Activated gamma-delta T cell (primary cell): ENCODE measurements around the gene SINHCAF.

Source experiments
- DNase-seq: peaks from one replicate; lab custom pipeline; 2025; lab: John Stamatoyannopoulos, UW

SINHCAF gene

DNA sequence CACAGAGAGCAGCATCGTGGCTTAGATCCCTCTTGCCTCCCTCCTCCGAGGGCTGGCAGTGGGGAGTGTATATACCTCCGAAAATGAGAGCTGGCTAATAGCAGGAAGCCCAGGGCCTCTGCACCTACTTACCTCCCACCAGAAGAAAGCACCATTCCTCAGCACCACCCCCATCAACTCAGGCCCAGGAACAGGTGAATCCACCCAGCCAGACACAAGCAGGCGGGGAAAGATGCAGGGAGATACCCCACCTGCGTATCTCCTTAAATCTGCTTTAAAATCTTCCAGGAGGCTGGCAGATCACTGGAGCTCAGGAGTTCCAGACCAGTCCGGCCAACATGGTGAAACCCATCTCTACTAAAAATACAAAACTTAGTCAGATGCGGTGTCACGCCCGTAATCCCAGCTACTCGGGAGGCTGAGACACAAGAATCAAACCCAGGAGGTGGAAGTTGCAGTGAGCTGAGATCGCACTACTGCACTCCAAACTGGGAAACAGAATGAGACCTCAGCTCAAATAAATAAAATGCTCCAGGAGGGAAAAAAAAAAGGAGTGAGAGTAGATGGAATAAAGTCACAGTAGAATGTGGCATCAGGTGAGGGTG is 93.5 kb downstream of the SINHCAF start:
- DNase-seq: no peak

DNA sequence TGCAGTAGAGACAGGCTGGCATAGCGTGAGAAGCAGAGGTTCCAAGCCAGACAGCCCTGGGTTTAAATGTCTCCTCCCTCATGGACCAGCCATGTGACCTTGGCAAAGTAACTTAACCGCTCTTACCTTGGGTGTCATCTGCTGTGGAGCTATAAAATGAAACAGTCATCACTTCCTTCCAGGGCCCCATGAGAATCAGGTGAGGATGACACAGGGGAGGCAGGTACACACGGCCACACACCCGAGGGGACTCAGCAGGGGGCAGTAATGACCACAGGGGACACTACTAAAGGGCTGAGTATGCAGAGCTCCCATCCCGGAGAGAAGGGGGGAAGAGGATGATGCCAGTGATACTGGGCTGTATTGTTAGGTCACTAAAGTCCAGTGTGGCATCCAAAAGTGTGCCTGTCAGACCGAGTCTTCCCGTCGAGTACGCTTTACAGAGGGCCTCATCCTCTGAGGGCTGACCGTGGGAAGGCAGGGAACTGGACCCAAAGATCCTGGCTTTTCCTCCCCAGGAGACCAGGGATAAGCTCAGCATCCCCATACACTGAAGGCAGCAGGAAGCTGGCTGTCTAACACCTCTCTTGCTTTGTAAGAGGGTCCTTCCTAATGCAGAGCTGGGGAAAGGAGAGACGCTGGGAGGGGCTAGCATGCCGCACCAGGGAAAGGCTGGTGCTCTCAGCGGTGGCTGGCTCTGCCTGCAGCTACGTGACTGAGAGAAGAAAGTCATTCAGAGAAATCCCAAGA is 94.2 kb downstream of the SINHCAF start:
- DNase-seq: no peak
